ENCODE measurements around the gene STARD10.

The STARD10 gene

DNA sequence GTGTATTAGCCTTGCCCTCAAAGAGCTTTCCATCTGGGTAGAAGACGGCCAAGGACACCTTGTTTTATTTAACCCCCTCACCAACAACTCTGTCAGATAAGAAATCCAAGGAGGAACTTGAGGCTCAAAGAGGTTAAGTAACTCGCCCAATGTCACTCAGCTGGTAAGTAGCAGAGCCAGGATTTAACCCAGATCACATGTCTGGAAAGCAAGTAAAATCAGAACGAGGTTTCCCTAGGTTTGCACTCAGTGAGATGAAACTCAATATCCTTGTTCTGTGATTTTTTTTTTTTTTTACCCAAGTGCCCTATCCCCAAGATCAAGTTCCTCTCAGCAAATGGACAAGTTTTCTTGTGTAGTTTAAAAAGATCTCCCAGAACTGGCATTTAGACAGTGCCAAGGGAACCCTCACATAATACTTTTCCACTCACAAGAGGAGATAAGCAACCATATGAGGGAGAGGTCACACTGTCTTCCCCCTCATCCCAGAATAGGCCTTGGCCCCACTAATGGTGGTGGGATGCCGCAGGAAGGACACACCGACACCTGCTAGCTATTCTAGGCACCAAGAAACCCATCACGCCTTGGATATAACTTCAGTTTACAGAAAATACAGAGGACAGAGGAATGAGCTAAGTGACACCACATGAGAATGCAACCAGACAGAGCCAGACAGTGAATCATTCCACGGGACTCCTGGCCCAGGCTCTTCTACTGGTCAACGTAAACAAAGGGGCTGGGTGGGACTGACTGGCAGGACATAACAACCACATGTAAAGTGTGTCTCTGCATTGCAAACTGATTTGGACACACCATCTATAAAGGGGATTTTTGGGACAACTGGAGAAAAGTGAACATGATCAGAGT lies 33.1 kb downstream of the STARD10 start:
- DNase-seq = no peak

DNA sequence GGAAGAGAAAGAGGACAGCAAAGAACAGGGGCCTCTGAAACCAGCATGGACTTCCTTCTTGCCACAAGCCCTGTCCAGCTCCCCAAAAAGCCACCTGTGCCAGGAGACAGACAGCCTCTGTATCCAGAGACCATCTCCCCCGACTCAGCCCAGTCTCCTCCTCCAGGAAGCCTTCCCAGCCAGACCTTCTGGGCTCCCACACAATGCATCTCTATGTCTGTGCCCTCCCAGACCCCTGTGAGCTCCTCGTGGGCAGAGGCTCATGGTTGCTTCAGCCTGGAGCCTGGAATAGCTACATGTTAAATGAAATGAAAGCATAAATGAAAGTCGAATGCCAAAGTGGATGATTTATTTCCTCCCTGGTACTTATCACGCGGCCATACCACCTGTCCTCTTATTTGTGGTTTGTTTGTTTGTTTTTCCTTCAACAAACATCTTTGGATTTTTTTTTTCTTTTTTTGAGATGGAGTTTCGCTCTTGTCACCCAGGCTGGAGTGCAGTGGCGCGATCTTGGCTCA lies 34.3 kb downstream of the STARD10 start:
- DNase-seq = no peak

DNA sequence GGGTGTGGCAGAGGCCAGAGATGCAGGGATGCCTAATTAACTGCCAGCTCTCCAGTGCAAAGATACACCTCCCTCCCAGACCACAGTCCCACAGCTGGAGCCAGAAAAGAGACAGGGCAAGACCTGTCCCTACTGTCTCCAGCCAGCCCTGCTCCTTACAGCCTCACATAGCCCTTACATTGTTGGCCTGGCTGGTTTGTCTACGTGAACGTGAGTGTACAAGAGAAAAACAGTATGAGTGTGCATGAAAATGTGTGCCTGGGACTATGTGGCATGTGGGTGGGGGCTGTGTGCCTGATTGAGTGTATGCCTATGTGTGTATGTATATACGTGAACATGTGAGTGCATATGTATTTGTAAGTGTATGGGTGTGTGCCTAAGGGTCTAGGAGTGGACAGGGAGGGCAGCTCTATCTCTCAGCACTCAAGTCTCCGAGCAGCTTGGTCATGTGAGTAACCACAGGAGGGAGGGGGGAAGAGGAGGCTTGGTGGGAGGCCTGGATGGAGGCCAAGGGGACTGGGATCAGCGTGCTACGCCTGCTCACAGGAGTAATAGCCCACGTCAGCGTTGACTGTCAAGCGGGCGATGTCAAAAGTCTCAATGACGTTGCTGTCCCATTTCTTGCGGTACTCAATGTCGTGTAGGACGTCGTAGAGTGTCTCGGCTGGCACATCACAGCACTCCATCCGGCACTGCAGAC lies 35.0 kb downstream of the STARD10 start:
- no peak for DNase-seq

DNA sequence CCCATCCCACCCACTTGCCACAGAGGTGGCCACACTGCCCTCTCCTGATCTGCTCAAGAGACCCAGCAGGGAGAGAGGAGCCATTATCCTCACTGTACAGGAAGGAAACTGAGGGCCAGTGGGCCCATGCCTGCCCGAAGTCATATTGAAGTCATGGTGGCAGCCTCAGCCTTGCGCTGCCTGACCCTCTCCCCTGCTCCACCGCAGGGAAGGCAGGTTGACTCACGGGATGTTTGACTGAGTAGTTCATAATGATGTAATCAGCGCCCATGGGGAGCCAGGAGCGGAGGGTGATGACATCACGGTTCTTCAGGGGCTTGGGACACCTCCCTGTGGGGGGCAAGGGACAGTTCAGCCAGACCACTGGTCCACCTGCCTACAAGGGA lies 35.5 kb downstream of the STARD10 start:
- no peak for DNase-seq

DNA sequence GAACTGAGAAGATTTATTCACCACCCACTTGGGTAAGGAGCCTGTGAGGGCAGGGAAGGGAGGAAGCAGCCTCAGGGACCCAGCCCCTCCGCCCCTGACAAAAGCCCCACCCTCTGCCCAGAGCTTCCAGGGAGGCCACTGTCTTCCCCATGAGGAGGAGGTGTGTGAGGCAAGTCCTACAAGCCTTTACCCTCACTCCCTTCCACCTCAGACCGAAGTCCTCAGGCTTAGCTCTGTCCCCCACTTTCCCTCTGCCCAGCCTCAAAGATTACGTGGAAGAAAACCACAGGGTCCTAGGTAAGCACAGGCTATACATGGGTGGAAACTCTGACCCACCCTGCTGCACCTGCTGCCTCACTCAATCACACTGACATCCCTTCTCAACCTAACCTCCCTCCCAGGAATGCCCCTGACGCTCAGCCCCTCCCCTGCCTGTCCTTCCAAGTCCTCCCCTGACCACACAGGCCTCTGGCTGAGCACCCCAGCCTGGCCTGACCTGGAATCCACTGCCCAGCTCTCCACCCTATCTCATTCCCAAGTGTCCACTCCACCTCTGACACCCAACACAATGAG lies 38.0 kb downstream of the STARD10 start:
- DNase-seq = no peak

DNA sequence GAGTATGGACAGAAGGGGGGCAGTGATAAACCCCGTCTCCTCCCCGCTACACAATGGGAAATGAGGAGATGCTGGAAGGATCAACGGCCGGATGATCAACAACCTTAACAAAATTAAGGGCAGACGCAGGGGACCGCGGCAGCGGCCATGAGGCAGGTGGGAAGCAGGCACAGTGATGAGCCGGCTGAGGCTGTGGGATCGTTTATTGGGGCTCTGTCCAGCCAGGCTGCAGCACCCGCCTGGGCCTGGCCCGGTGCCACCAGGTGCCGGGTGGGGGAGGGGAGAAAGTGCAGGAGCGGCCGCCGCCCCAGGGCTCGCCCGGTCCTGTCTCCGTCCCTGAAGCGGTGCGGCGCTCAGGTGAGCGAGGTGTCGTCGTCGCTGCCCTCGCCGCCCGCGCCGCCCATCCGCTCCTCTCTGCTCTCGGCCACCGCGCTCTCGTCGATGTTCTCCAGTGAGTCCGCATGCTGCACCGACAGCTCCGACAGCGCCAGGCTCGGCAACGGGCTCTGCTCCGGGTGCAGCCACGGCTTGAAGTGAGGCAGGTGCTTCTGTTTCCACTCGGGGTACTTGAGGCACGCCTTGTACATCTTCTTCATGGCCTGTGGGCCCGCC lies 39.2 kb downstream of the STARD10 start:
- no peak for DNase-seq

DNA sequence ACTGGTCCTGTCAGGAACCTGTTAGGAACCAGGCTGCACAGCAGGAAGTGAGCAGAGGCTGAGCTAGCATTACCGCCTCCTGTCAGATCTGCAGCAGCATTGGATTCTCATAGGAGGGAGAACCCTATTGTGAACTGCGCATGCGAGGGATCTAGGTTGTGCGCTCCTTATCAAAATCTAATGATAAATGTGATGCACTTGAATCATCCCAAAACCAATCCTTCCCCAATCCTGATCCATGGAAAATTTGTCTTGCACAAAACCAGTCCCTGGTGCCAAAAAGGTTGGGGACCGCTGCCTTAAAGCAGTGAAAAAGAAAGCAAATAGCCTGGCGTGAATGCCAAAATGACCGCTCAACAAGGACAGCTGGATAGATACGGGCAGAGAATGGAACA lies 39.7 kb downstream of the STARD10 start:
- DNase-seq = no peak

DNA sequence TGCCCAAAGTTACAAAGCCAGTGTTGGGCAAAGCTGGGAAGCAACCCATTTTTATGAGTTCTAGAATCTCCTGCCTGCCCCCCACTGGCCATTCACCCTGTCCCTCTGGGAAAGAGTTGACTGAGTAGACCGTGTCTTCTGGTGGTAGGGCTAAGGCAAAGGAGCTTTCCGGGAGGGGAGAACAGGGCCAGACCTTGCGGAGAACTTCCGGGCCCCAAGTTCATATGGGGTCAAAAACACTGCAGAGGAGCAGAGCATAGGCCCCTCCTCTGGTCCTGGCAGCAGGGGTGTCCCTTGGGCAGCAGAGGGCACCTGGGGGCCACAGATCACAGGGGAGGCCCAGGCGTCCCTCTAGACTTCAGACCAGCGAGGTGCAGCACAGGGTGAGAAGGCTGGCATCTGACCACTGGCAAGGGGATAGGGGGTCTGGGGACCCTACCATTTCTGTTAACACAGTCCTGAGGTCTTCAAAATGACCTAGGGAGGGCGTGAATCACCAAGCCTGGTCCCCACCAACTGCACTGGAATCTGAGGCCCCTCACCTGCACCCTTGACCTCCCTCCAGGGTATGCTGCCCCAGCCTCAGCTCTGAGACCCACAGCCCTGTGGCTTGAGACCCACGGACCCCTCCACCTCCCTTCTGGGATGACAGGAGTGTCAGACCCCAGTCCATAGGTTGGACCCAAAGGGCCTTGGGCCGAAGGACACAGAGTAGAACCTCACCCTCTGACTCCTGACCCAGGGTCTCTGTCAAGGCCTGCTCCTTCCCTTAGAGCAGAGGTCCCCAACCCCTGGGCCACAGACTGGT lies 40.3 kb downstream of the STARD10 start:
- no peak for DNase-seq

DNA sequence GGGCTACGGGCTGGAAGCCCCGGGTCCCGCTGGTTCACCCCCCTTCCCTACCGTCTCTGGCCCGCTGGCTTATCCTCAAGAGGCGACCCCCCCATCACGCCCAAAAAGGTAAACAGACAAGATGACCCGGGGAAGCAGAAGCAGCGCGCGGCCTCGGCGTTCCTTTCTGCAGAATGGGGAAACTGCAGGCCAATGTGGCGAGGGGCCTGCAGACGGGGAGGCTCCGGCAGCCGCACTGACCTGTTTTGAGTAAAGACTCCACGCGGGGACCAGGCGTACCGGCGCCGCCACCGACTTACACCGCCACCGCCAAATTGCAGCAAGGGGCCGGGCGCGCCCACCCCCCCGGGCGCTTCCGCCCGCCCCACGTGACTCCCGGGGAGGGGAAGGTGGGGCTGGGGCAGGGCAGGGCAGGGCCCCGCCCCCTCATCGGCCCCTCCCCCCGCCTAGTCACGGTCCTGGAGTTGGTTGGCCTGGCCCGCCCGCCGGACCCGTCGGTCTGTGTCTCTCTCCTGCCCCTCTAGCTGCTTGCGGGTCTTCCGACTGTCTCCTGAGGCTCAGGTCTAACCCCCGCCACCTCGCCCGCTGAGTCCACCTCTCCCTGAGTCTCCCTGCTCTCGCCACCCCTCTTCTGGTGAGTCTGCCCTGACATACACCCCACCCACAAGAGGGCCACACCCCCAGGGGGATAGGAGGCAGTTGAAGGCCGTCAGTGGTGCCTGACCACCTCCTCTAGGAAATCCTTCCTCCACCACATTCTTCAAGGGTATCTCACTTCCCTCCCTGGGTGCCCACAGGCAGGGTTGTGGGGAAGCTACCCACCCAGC lies 41.5 kb downstream of the STARD10 start, which contains the start of gene ARAP1:
Gene ARAP1, minus strand, starts transcription at position 321 of the 827 bp plus-strand sequence. CDS start 25,280 bp downstream, outside the sequence.
- peak; percentile 76 for DNase-seq

DNA sequence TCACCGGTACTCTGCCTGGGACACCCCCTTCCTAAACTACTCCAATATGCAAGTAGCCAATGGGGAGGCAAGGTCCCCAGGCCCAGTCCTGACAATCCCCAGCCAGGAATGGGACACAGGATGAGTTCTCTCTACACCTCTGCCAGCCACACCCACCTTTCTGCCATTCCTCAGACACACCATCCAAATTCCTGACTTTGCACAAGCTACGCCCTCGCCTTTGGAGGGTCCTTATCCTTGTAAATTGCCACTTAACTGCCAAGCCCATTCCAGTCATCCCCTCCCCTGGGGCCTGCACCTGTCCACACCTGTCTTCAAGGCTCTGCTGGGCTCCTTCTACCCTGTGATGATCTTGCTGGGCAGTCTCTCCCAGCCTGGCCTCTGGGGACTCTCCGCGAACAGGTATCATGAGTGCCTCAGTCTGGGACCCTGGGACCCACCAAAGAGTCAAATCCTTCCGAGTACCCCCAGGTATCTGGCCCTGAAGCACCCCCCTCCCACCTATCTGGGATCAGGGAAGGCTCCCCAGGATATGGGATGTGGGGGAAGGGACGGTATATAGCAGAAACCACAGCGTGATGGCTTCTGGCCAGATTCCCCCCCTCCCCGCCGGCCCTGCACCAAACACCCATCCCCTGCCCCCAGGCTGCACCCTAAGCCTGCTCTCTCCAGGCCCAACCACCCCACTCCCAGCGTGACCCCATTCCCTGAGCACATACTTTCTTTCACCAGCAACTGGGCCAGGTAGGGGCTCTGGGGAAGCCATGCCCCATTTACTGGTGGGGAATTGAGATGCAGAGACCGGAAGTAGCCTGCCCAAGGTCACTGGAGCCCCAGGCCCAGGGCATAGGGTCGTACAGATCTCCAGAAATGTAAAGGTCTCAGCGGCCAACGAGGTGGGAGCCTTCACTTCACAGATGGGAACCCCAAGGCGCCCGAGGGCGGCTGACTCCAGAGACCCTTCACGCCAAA lies 42.4 kb downstream of the STARD10 start:
- no peak for DNase-seq

DNA sequence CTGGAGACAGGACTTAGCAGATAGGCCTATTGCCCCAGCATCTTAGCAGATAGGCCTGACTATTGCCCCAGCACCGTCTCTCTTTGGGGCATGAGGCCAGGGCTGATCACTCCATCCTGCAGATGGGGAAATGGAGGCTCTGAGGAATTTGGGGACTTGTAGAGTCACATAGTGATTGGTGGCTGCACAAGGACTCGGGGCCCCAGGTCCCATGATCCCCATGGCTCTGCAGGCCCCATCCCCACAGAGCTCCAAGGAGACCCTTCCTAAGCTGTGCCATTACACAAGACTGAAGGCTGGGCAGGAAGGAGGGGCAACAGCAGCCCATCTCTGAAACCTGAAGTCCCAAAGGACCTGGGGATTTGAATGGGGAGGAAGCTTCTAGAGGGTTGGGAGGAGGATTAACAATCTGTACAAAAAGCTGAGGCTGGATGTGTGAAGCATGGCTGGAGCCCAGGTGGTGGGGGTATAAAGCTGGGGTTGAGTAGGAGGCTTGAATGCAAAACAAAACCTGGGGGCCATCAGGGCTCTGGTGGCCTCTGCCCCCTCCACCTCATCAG lies 43.2 kb downstream of the STARD10 start:
- no peak for DNase-seq

DNA sequence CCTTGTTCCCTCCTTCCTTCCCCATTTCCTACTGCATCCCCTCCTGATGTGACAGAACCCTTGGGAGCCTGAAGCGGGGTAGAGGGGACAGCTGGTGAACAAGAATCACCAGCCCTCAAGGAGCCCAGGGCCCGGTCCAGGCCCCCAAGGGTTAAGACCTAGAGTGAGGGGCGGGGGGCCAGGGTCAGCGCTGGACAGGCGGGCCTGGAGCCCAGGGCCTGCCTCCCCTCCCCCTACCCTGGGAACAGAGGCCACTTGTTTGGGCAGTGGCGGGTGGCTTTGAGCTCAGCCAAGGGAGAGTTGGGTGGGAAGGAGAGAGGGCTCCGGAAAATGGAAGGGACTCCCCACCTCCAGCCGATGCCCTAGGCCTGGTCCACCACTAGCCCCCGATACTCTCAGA lies 43.8 kb downstream of the STARD10 start:
- DNase-seq = no peak

DNA sequence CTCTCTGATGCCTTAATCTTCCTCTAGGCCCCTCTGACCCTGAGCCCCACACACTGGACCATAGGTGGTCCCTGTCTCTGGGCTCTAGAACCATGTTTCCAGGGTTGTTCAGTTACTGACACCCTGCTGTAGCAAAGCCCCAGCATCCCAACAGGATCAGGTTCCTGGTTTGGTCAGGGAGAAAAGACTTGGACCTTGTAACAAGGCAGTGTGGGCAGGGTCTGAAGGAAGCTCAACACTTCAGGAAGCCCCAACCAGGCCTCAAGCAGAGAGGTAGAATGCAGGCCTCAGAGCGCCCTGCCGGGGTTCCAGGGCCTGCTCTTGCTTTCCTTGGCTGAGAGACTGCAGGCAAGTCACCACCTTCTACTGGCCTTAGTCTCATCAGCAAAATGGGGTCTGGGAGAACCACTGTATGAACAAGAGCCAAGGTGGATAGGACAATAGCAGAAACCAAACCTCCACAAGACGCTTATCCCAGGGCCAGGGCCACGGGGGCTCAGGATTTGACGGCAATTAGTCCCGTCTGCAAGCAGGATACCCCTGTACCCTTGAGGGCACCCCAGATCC lies 46.5 kb downstream of the STARD10 start:
- DNase-seq = no peak

DNA sequence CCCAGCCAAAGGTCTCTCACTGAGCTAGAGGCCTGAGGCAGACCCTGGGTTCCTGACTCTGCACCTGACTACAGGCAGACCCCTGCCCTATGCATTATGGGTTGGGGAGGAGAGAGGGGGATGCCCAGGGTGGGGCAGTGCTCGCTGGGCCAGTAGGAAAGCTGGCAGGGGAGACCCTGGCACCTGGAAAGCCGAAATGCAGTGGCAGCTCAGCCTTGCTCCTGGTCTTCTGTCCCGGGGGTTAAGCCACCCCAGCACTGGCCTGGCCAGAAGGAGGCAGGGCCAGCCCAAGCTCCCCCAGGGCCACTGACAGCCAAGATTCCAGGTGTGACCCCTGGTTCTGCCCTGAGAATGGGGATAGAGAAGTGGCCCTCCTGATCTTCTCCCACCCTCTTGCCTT lies 47.0 kb downstream of the STARD10 start:
- DNase-seq = no peak

DNA sequence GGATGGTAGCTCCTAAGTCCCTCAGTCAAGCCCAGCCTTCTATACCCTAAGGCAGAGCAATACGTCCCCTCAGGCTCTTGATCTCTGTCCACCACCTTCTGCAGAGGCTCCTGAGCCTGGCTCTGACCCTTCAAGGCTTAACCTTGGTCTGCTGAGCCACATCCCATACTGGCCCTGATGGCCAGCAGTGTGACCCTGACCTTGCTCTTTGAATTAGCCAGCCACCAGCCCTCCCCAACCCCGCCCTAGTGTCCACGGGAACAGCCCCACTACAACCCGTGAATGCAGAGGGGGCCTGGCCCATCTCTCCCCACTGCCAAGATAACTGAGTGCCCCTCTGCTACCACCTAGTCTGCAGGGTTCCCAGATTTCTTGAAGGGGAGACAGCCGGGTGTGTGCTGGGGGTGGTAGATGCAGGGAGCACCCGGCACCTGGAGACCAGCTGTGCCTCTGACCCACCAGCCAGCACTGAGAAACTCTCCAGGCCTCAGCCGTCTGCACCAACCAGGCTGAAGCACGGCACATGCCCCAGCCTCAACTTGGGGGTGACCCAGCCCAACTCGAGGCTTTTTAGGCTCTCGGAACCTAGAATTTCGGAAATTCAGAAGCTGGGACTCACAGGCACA lies 47.8 kb downstream of the STARD10 start:
- no peak for DNase-seq

DNA sequence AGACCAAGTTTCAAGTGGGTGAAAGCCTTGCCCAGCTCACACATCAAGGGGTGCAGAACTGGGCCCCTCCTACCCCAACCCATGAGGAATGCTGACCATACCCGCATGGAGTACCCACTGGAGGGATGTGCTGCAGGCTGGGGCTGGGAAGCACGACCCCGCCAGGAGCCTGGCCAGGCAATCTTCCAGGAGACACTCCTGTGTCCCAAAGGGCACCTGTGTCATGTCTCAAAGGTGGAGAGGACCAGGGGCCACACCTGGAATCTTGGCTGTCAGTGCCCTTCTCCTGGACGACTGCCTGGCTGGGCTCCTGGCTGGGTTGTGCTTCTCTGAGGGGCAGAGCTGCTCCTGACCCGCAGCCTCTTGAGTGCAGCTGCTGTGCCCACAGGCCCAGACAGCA lies 48.3 kb downstream of the STARD10 start:
- DNase-seq = no peak

DNA sequence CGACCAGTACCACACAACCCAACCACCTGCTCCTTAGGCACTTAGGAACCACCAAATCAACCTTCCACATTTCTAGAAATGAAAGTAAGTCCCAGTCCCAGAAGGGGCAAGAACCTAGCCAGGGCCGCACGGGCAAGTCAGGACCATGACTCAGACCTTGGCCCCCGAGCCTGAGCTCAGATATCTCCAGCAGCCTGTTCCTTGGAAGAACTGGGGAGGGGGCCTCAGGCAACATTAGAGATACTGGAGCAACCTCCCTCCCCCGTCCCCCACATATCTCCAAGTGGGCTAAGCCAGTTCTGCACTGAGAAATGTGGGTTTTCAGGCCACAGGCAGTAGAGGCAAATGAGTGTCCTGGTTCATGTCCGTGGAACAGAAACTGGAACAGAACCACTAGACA lies 49.4 kb downstream of the STARD10 start:
- no peak for DNase-seq

DNA sequence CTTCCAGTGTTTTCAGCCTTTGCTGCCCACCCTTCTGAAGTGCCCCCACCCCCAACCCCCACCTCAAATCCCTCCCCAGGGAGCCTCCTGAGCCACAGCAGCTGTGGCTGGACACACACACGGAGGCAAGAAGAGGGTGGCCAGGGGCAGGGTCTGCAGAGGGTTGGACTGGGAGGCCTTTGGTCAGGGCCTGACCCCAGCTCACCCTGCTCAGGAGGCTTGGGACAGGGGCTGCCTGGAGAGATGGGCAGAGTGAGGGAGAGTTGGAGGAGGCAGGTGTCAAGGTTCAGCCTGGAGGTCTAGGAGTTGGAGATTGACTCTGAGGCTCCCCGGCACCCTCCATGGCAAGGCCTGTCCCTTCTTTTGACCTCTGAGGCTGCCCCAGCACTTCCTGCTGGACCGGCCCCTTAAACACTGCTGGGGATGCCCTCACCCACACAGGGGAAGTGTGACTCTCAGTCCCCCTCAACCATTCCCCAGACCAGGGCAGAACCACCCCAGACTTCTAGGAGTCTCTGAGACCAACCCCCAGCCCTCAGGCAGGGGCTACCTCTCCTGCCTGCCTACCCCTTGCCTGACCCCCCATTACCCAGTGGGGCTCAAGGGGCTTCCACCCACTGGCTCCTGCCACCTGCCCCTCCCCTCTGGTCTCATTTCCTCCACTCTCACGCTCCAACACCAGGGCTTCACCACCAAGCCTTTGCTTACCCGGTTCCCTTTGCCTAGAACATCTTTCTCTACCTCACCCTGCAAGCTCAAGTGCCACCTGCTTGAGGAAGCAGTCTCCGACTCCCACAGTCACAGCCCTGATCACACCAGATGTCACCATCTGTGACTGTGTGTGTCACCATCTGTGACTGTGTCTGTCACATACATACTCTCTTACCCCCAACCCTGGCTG lies 50.3 kb downstream of the STARD10 start:
- DNase-seq = no peak
